ENCODE data around the gene CCDC127.
"Not testable (repeated sequence)": the region's sequence is repeated elsewhere in the genome, so short reads cannot be mapped to it uniquely, and the experiment has no call there.

Gene CCDC127

GRCh38 chr5:217494-218456, at the start of gene CCDC127, which contains the start of gene SDHA:
Gene CCDC127, minus strand, starts transcription at chr5:218153. Its CDS starts 1,304 bp downstream, at chr5:216849.
Gene SDHA, plus strand, starts transcription at chr5:218320. Its CDS starts 36 bp downstream, at chr5:218356.
- peak; percentile 96 for DNase-seq

- no peak for DNase-seq
Observed at GRCh38 chr5:267716-268115, 49.8 kb upstream of the CCDC127 start.

- DNase-seq: not testable (repeated sequence)
Observed at GRCh38 chr5:266311-267026, 48.5 kb upstream of the CCDC127 start.

GRCh38 chr5:264338-264737, 46.4 kb upstream of the CCDC127 start:
- DNase-seq: no peak

- not testable (repeated sequence) for DNase-seq
Observed at GRCh38 chr5:263275-263974, 45.5 kb upstream of the CCDC127 start.

- DNase-seq: no peak
Observed at GRCh38 chr5:257148-257547, 39.2 kb upstream of the CCDC127 start.

GRCh38 chr5:256347-256746, 38.4 kb upstream of the CCDC127 start:
- not testable (repeated sequence) for DNase-seq

- not testable (repeated sequence) for DNase-seq
Observed at GRCh38 chr5:255116-255515, 37.2 kb upstream of the CCDC127 start.

GRCh38 chr5:254322-254721, 36.4 kb upstream of the CCDC127 start:
- DNase-seq: not testable (repeated sequence)

- no peak for DNase-seq
Observed at GRCh38 chr5:252546-252945, 34.6 kb upstream of the CCDC127 start.

GRCh38 chr5:251975-252374, 34.0 kb upstream of the CCDC127 start:
- not testable (repeated sequence) for DNase-seq

- DNase-seq: not testable (repeated sequence)
Observed at GRCh38 chr5:251538-251937, 33.6 kb upstream of the CCDC127 start.

GRCh38 chr5:251016-251415, 33.1 kb upstream of the CCDC127 start:
- DNase-seq: not testable (repeated sequence)

- not testable (repeated sequence) for DNase-seq
Observed at GRCh38 chr5:250396-250795, 32.4 kb upstream of the CCDC127 start.

GRCh38 chr5:245717-246116, 27.8 kb upstream of the CCDC127 start:
- not testable (repeated sequence) for DNase-seq

GRCh38 chr5:243683-244367, 25.9 kb upstream of the CCDC127 start:
- not testable (repeated sequence) for DNase-seq

- DNase-seq: not testable (repeated sequence)
Observed at GRCh38 chr5:241045-241669, 23.2 kb upstream of the CCDC127 start.

- not testable (repeated sequence) for DNase-seq
Observed at GRCh38 chr5:240550-240949, 22.6 kb upstream of the CCDC127 start.

- DNase-seq: not testable (repeated sequence)
Observed at GRCh38 chr5:237931-238330, 20.0 kb upstream of the CCDC127 start.

GRCh38 chr5:235527-235926, 17.6 kb upstream of the CCDC127 start:
- DNase-seq: not testable (repeated sequence)

GRCh38 chr5:234450-234849, 16.5 kb upstream of the CCDC127 start:
- DNase-seq: no peak

GRCh38 chr5:233426-233825, 15.5 kb upstream of the CCDC127 start:
- DNase-seq: not testable (repeated sequence)

All from NCI-H2171 treated with DMSO at 0.1 percent for 48 hours (cell line).